Gastrocnemius medialis (tissue), 4 donors: Measurements from ENCODE around the gene MATN3. TPM values are rescaled to one million over a fixed set of nuclear protein-coding genes. Genes with fewer than 3 reads are reported as not detected.

Source experiments
- ATAC-seq, 2 donors: fragments of 150-250 bp; one replicate each; pipeline ENCODE4 v1.9.1; 2016
- DNase-seq, 2 donors: peaks; one replicate each; pipeline ENCODE4 v3.0.0-alpha.2; 2019
- H3K27ac ChIP-seq, 4 donors: fragments of 200-600 bp; sonication (generic); 1 replicate in 1 of 4; 2 replicates in 3 of 4; pipeline ENCODE4 v1.5.1; 2016 to 2018; ENCODE audit warnings: mild to moderate bottlenecking in 2 of 4, moderate library complexity in 1 of 4
- H3K27me3 ChIP-seq, 3 donors: fragments of 200-600 bp; sonication (generic) in 2 of 3; 1 replicate in 1 of 3; 2 replicates in 2 of 3; pipeline versions ENCODE4 v1.5.1 to v1.6.0; 2016 to 2019; ENCODE audit warnings: mild to moderate bottlenecking in 1 of 3, moderate library complexity in 1 of 3
- H3K36me3 ChIP-seq, 2 donors: fragments of 200-600 bp; sonication (generic) in 1 of 2; one replicate each; pipeline ENCODE4 v1.5.1; 2017 to 2018
- H3K4me1 ChIP-seq, 2 donors: fragments of 200-600 bp; sonication (generic) in 1 of 2; one replicate each; pipeline ENCODE4 v1.5.1; 2016 to 2017; ENCODE audit warnings: mild to moderate bottlenecking in 2 of 2
- H3K4me3 ChIP-seq, 4 donors: fragments of 200-600 bp; sonication (generic) in 3 of 4; 1 replicate in 1 of 4; 2 replicates in 3 of 4; pipeline ENCODE4 v1.5.1; 2016 to 2019; ENCODE audit warnings: mild to moderate bottlenecking in 2 of 4
- H3K9me3 ChIP-seq, 3 donors: fragments of 200-600 bp; sonication (generic) in 2 of 3; 1 replicate in 1 of 3; 2 replicates in 2 of 3; pipeline ENCODE4 v1.5.1; 2016 to 2019
- CTCF ChIP-seq, 5 experiments: fragments of 450-650 bp in 3 of 5; fragments of 200-600 bp in 2 of 5; sonication (generic) in 2 of 5; IDR thresholded peaks in 4 of 5; conservative IDR thresholded peaks in 1 of 5; 1 replicate in 4 of 5; 2 replicates in 1 of 5; pipeline ENCODE4 v1.5.1; 2016 to 2019; ENCODE audit warnings: antibody characterized with exemption in 5 of 5, mild to moderate bottlenecking in 3 of 5, moderate library complexity in 3 of 5
- POLR2A ChIP-seq, 2 donors: fragments of 450-650 bp; IDR thresholded peaks; one replicate each; pipeline ENCODE4 v1.6.1; 2017; ENCODE audit warnings: antibody characterized with exemption in 2 of 2, mild to moderate bottlenecking in 2 of 2, moderate library complexity in 2 of 2
- in situ Hi-C, 4 donors: fragments of 200-750 bp; cut with MboI; loops; one replicate each; pipeline versions ENCODE4 v1.15.0 to v1.8.0; 2017; ENCODE audit warnings: low sequenced_read_pairs in 4 of 4
- intact Hi-C: fragments of 100-400 bp; cut with DNase I; formaldehyde crosslinking; loops from one replicate; pipeline ENCODE4 v1.15.1; 2023; ENCODE audit warnings: low total_unique reads
- total RNA-seq, 4 donors: library from RNA; depleted of rRNA; stranded (reverse); fragments of >200 nt; gene quantifications; one replicate each; pipeline versions ENCODE4 v1.1.0 to v1.2.3, GENCODE V29; 2016

The MATN3 gene
- total RNA-seq, 4 donors from 2014 or later: 0.26 to 0.35 (median 0.34) TPM; not detected in 1

- no peak for TF ChIP-seq CTCF (IDR thresholded peaks at IDR 0.05 in 4 of 5, conservative IDR thresholded peaks at IDR 0.05 in 1 of 5)
- no peak for TF ChIP-seq POLR2A (IDR thresholded peaks at IDR 0.05)
- no peaks in the 10 kb centered on the region for H3K36me3 ChIP-seq
- peaks cover 32% of the 10 kb centered on the region in 2 donors for H3K4me1 ChIP-seq
- H3K27ac ChIP-seq: peak overlapping the region; percentile 95 to 100 (median 95)
- ATAC-seq (no peak), DNase-seq (no peak)
- intact Hi-C loops: loop anchor here (1.0 to 5.0 kb wide), 3 partner anchors 39 to 600 kb away; partner anchors contain the start of genes HS1BP3 and PUM2
- in situ Hi-C loops: loop anchor here in 1 of 4 donors (25.0 kb wide), 1 partner anchor 585 kb away; no protein-coding TSS in a partner anchor
- no peaks in the 10 kb centered on the region for H3K9me3 ChIP-seq
- H3K4me3 ChIP-seq: peak overlapping the region; percentile 80 to 100 (median 87)
- no peaks in the 10 kb centered on the region for H3K27me3 ChIP-seq
These were observed 39.9 kb upstream of the MATN3 start for GRCh38 chr2:20052229-20052851.

GRCh38 chr2:20051532-20052228 is 39.2 kb upstream of the MATN3 start, which contains the start of gene LAPTM4A:
Gene LAPTM4A (minus strand): TSS chr2:20051628. CDS start chr2:20051520, 108 bp downstream.
- ATAC-seq: peak; percentile 98 to 99
- intact Hi-C loops (loop anchor here (1.0 to 5.0 kb wide), 5 partner anchors 40 to 601 kb away; partner anchors contain the start of genes HS1BP3, PUM2, TTC32 and WDR35), in situ Hi-C loops (loop anchor here in 1 of 4 donors (25.0 kb wide), 1 partner anchor 586 kb away; no protein-coding TSS in a partner anchor)
- H3K27me3 ChIP-seq: no peaks in the 10 kb centered on the region
- H3K4me3 ChIP-seq: peak within 1 kb of the TSS; percentile 80 to 100 (median 87)
- peak; percentile 99 to 100 for DNase-seq
- no peaks in the 10 kb centered on the region for H3K9me3 ChIP-seq
- no peaks in the 10 kb centered on the region for H3K36me3 ChIP-seq
- H3K4me1 ChIP-seq: peaks cover 32% of the 10 kb centered on the region in 2 donors
- peak within 1 kb of the TSS; percentile 95 to 100 (median 95) for H3K27ac ChIP-seq
- TF ChIP-seq CTCF (IDR thresholded peaks at IDR 0.05 in 4 of 5, conservative IDR thresholded peaks at IDR 0.05 in 1 of 5) (peak in 4 of 5 experiments; percentile 16 to 46 (median 39)), POLR2A (IDR thresholded peaks at IDR 0.05) (peak; percentile 90 to 93)

- no peaks in the 10 kb centered on the region for H3K9me3 ChIP-seq
- DNase-seq: peak; percentile 33 to 45
- no peak for TF ChIP-seq POLR2A (IDR thresholded peaks at IDR 0.05)
- in situ Hi-C loops (loop anchor here in 1 of 4 donors (25.0 kb wide), 1 partner anchor 586 kb away; no protein-coding TSS in a partner anchor), intact Hi-C loops (loop anchor here (1.0 to 5.0 kb wide), 4 partner anchors 60 to 601 kb away; partner anchors contain the start of genes HS1BP3, PUM2, TTC32 and WDR35)
- H3K27ac ChIP-seq: peak overlapping the region; percentile 95 to 100 (median 95)
- H3K4me3 ChIP-seq: peak overlapping the region; percentile 80 to 100 (median 87)
- H3K4me1 ChIP-seq: peaks cover 32 to 35% of the 10 kb centered on the region in 2 donors
- no peaks in the 10 kb centered on the region for H3K36me3 ChIP-seq
- ATAC-seq: peak; percentile 21 to 26
- H3K27me3 ChIP-seq: no peaks in the 10 kb centered on the region
These were observed 38.4 kb upstream of the MATN3 start for GRCh38 chr2:20050646-20051531.

- no peak for ATAC-seq
- H3K9me3 ChIP-seq: no peaks in the 10 kb centered on the region
- peak overlapping the region; percentile 80 to 100 (median 87) for H3K4me3 ChIP-seq
- in situ Hi-C loops: loop anchor here in 1 of 4 donors (25.0 kb wide), 1 partner anchor 587 kb away; no protein-coding TSS in a partner anchor
- intact Hi-C loops: loop anchor here (2.0 to 5.0 kb wide), 3 partner anchors 59 to 602 kb away; partner anchors contain the start of genes HS1BP3, PUM2 and WDR35
- no peak for DNase-seq
- no peaks in the 10 kb centered on the region for H3K36me3 ChIP-seq
- TF ChIP-seq CTCF (IDR thresholded peaks at IDR 0.05 in 4 of 5, conservative IDR thresholded peaks at IDR 0.05 in 1 of 5) (no peak), POLR2A (IDR thresholded peaks at IDR 0.05) (no peak)
- no peaks in the 10 kb centered on the region for H3K27me3 ChIP-seq
- H3K27ac ChIP-seq: peak overlapping the region; percentile 95 to 100 (median 95)
- peaks cover 32 to 42% of the 10 kb centered on the region in 2 donors for H3K4me1 ChIP-seq
These were observed 37.7 kb upstream of the MATN3 start for GRCh38 chr2:20050104-20050645.
